IgD-negative memory B cell (primary cell): ENCODE measurements around the gene SEMA4A. TPM values are rescaled to one million over a fixed set of nuclear protein-coding genes. Genes with fewer than 3 reads are reported as not detected.

ENCODE experiments used
- H3K27ac Mint-ChIP-seq, 3 donors: one replicate each; pipeline ENCODE4 v1.8.0; 2020 to 2022; ENCODE audit warnings: mild to moderate bottlenecking in 3 of 3, mixed read lengths in 3 of 3, moderate library complexity in 1 of 3
- H3K27me3 Mint-ChIP-seq: one replicate; pipeline ENCODE4 v1.8.0; 2021; ENCODE audit warnings: mixed read lengths
- H3K36me3 Mint-ChIP-seq: one replicate; pipeline ENCODE4 v1.8.0; 2020; ENCODE audit warnings: mild to moderate bottlenecking, mixed read lengths
- H3K4me1 Mint-ChIP-seq, 3 donors: one replicate each; pipeline ENCODE4 v1.8.0; 2020 to 2022; ENCODE audit warnings: mixed read lengths in 3 of 3, mild to moderate bottlenecking in 1 of 3
- H3K4me3 Mint-ChIP-seq, 4 donors: one replicate each; pipeline ENCODE4 v1.8.0; 2020 to 2022; ENCODE audit warnings: mild to moderate bottlenecking in 4 of 4, mixed read lengths in 4 of 4, moderate library complexity in 3 of 4
- H3K9me3 Mint-ChIP-seq, 3 donors: one replicate each; pipeline ENCODE4 v1.8.0; 2020 to 2021; ENCODE audit warnings: mixed read lengths in 3 of 3, mild to moderate bottlenecking in 1 of 3
- polyA plus RNA-seq: library from polyadenylated mRNA; unstranded; fragments of 300-500 nt; fragmentation: Illumina TruSeq; gene quantifications from one replicate; pipeline ENCODE4 v1.2.3, GENCODE V29; 2021

The SEMA4A gene
- polyA plus RNA-seq, result 11.0 TPM

DNA sequence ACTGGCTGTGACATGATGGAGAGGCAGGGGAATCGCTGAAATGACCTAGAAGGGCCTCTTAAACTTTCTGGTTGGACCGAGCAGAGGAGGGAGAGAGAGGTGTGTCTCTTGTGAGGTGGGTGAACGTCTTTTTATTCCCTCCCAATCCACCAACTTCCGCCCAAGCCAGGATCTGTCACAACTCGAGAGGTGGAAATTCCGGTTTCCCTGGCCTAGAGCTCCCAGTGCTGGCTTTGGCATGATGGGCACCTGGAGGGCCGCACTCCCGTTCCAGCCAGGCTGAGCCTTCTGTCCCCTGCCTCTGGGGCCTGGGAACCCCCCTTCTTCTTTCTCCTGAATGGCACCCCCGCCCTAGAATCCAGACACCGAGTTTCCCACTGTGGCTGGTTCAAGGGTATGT lies at the start of gene SEMA4A:
SEMA4A (plus strand) TSS at position 224 of the 400 bp plus-strand sequence. CDS start 994 bp downstream, outside the sequence.
- Mint-ChIP-seq H3K36me3 (no peaks in the 10 kb centered on the region), H3K27me3 (peaks cover 48% of the 10 kb centered on the region), H3K9me3 (no peaks in the 10 kb centered on the region), H3K4me3 (peak within 1 kb of the TSS; percentile 10 to 88 (median 78)), H3K4me1 (peaks cover 53 to 65% (median 55%) of the 10 kb centered on the region in 3 donors), H3K27ac (peak within 1 kb of the TSS in 2 of 3 donors; percentile 41 to 52)

DNA sequence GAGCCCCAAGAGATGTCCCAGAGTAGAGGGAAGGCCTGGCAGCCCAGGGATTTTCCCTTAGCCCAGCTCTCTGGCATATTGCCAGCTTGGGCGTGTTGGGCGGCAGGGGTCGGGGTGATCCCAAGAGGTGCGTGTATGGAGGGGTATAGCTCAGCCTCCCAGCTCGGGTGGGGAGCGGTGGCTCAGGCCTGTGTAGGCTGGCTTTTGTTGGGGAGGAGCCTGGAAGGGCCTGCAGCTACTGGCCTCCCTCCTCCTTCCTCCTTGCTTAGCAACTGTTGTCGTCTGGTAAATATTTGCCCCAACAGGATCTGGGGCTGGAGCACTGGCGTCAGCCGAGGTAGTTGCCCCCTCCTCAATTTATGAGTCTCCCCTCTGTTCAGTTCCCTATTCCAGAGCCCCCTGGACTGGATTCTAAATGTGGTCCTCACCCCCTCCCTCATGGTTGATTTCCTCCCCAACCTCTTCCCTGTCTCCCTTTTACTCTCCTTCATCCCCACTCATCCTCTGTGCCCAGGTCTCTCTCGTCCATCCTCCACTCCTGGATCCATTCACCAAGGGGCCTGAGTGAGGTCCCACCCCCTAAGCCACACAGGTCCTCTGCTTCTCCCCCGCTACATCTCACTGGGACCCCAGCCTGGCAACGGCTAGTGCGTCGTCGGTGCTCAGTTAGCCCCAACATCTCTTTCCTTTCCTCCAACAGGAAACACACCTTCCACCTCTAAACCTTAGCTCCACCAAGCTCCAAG lies 49.1 kb upstream of the SEMA4A start:
- Mint-ChIP-seq H3K27ac (peak overlapping the region; percentile 95 to 100 (median 99)), H3K4me1 (peaks cover 12 to 35% (median 22%) of the 10 kb centered on the region in 3 donors), H3K4me3 (peak overlapping the region; percentile 46 to 97 (median 88)), H3K27me3 (no peaks in the 10 kb centered on the region), H3K36me3 (no peaks in the 10 kb centered on the region), H3K9me3 (no peaks in the 10 kb centered on the region)

- peaks cover 12 to 35% (median 24%) of the 10 kb centered on the region in 3 donors for H3K4me1 Mint-ChIP-seq
- no peaks in the 10 kb centered on the region for H3K27me3 Mint-ChIP-seq
- no peaks in the 10 kb centered on the region for H3K9me3 Mint-ChIP-seq
- no peaks in the 10 kb centered on the region for H3K36me3 Mint-ChIP-seq
- H3K4me3 Mint-ChIP-seq, result peak overlapping the region; percentile 82 to 97 (median 93)
- peak overlapping the region; percentile 99 to 100 (median 100) for H3K27ac Mint-ChIP-seq
Measured at GRCh38 chr1:156104861-156105832, 48.2 kb upstream of the SEMA4A start.

- peaks cover 12 to 34% (median 24%) of the 10 kb centered on the region in 3 donors for H3K4me1 Mint-ChIP-seq
- H3K27me3 Mint-ChIP-seq, result no peaks in the 10 kb centered on the region
- H3K27ac Mint-ChIP-seq, result peak overlapping the region; percentile 99 to 100 (median 100)
- H3K36me3 Mint-ChIP-seq, result no peaks in the 10 kb centered on the region
- H3K4me3 Mint-ChIP-seq, result peak overlapping the region; percentile 79 to 97 (median 93)
- no peaks in the 10 kb centered on the region for H3K9me3 Mint-ChIP-seq
Measured at GRCh38 chr1:156106624-156107488, 46.5 kb upstream of the SEMA4A start.

DNA sequence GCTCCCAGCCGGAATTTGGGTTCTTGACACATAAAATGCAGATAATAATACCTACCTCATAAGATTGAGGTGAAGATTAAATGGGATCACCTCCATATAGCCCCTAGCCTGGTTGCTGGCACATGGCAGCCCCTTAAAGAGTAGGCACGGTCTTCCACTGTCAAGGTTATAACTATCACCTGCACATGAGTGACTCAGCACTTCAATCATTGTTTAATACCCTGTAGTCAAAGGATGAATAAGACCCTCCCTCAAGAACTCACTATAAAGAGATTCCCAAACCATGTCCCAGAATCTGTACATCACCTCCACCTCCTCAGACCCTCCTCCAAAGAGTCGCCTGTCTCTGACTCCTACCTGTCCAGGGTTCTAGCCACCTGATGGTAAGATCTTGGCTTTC lies 45.3 kb upstream of the SEMA4A start:
- Mint-ChIP-seq H3K27ac (peak overlapping the region; percentile 99 to 100 (median 100)), H3K9me3 (no peaks in the 10 kb centered on the region), H3K36me3 (no peaks in the 10 kb centered on the region), H3K4me3 (peak overlapping the region in 3 of 4 donors; percentile 32 to 97 (median 33)), H3K4me1 (peaks cover 12 to 31% (median 23%) of the 10 kb centered on the region in 3 donors), H3K27me3 (no peaks in the 10 kb centered on the region)

- Mint-ChIP-seq H3K4me3 (peak overlapping the region in 1 of 4 donors; percentile 58), H3K36me3 (no peaks in the 10 kb centered on the region), H3K27ac (peak overlapping the region; percentile 63 to 100 (median 100)), H3K9me3 (no peaks in the 10 kb centered on the region), H3K4me1 (peaks cover 12 to 27% (median 20%) of the 10 kb centered on the region in 3 donors), H3K27me3 (no peaks in the 10 kb centered on the region)
Measured at GRCh38 chr1:156108664-156109241, 44.6 kb upstream of the SEMA4A start.

DNA sequence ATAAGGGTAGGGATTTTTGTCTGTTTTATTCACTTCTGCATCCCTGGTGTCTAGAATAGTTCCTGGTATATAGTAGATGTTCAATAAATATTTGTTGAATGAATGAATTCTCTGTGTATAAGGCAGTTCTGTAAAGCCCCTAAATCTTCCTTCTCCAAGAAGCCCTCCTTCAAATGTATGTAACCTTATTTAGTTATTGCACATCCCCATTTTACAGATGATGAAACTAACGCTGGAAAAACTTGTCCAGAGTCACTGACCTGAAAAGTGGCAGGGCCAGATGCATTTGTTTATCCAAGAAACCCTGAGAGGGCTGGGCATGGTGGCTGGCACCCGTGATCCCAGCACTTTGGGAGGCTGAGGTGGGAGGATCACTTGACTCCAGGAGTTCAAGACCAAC lies 43.1 kb upstream of the SEMA4A start:
- no peaks in the 10 kb centered on the region for H3K36me3 Mint-ChIP-seq
- H3K4me3 Mint-ChIP-seq, result peak overlapping the region in 1 of 4 donors; percentile 9
- peak overlapping the region; percentile 48 to 80 (median 59) for H3K27ac Mint-ChIP-seq
- peaks cover 12 to 25% (median 21%) of the 10 kb centered on the region in 3 donors for H3K4me1 Mint-ChIP-seq
- H3K9me3 Mint-ChIP-seq, result no peaks in the 10 kb centered on the region
- H3K27me3 Mint-ChIP-seq, result peaks cover 11% of the 10 kb centered on the region

GRCh38 chr1:156111355-156111962 lies 41.9 kb upstream of the SEMA4A start:
- Mint-ChIP-seq H3K4me3 (peak overlapping the region in 1 of 4 donors; percentile 42), H3K27ac (peak overlapping the region in 2 of 3 donors; percentile 47 to 92), H3K4me1 (peaks cover 13 to 21% (median 19%) of the 10 kb centered on the region in 3 donors), H3K36me3 (no peaks in the 10 kb centered on the region), H3K27me3 (peaks cover 19% of the 10 kb centered on the region), H3K9me3 (no peaks in the 10 kb centered on the region)

GRCh38 chr1:156112276-156113137 lies 40.9 kb upstream of the SEMA4A start:
- Mint-ChIP-seq H3K9me3 (no peaks in the 10 kb centered on the region), H3K4me1 (peaks cover 9 to 19% (median 14%) of the 10 kb centered on the region in 3 donors), H3K4me3 (peak overlapping the region; percentile 2 to 52 (median 28)), H3K27ac (peak overlapping the region in 2 of 3 donors; percentile 11 to 46), H3K36me3 (no peaks in the 10 kb centered on the region), H3K27me3 (peaks cover 21% of the 10 kb centered on the region)

- H3K4me3 Mint-ChIP-seq, result peak overlapping the region in 3 of 4 donors; percentile 5 to 77 (median 7)
- peaks cover 23% of the 10 kb centered on the region for H3K27me3 Mint-ChIP-seq
- peaks cover 9 to 18% (median 14%) of the 10 kb centered on the region in 3 donors for H3K4me1 Mint-ChIP-seq
- H3K27ac Mint-ChIP-seq, result peak overlapping the region in 1 of 3 donors; percentile 97
- H3K36me3 Mint-ChIP-seq, result no peaks in the 10 kb centered on the region
- H3K9me3 Mint-ChIP-seq, result no peaks in the 10 kb centered on the region
Measured at GRCh38 chr1:156113282-156113950, 40.0 kb upstream of the SEMA4A start.

- Mint-ChIP-seq H3K4me3 (peak within 1 kb of the TSS; percentile 90 to 96 (median 94)), H3K27ac (peak within 1 kb of the TSS; percentile 86 to 97 (median 93)), H3K36me3 (no peaks in the 10 kb centered on the region), H3K4me1 (peaks cover 8 to 18% (median 14%) of the 10 kb centered on the region in 3 donors), H3K9me3 (no peaks in the 10 kb centered on the region), H3K27me3 (peaks cover 23% of the 10 kb centered on the region)
Measured at GRCh38 chr1:156114101-156114918, 39.1 kb upstream of the SEMA4A start, which contains the start of gene LMNA. Gene LMNA (plus strand): TSS chr1:156114711. CDS start chr1:156114919, 208 bp downstream.
